HUES64 (cell line): ENCODE data around the gene PARD3.

Source experiments
- H3K27ac ChIP-seq: 2 replicates; pipeline ENCODE4 v1.7.0; 2013; ENCODE audit warnings: low read depth, low read length, inconsistent platforms
- H3K27me3 ChIP-seq: 2 replicates; pipeline ENCODE4 v1.6.1; 2013; ENCODE audit warnings: mild to moderate bottlenecking, low read length; ENCODE audit not compliant: insufficient read depth
- H3K36me3 ChIP-seq: 2 replicates; pipeline ENCODE4 v1.6.1; 2013; ENCODE audit warnings: mild to moderate bottlenecking, low read length; ENCODE audit not compliant: insufficient read depth
- H3K4me1 ChIP-seq: 2 replicates; pipeline ENCODE4 v1.6.1; 2013; ENCODE audit warnings: mild to moderate bottlenecking, low read length, moderate library complexity; ENCODE audit not compliant: insufficient read depth
- H3K4me3 ChIP-seq: 2 replicates; pipeline ENCODE4 v1.5.1; 2013; ENCODE audit warnings: mild to moderate bottlenecking, low read length, moderate library complexity
- H3K9ac ChIP-seq: 2 replicates; pipeline ENCODE4 v1.6.1; 2013; ENCODE audit warnings: mild to moderate bottlenecking, low read depth, low read length
- H3K9me3 ChIP-seq: 2 replicates; pipeline ENCODE4 v1.6.1; 2013; ENCODE audit warnings: low read depth, low read length; ENCODE audit not compliant: insufficient read depth
- WGBS: fragments of 150-250, 120-280 bp; methylation state at CpG from one replicate; pipeline ENCODE4 v1.1.7; 2013; ENCODE audit warnings: missing lambda C conversion rate; 5-methylcytosine and 5-hydroxymethylcytosine counted together

PARD3 gene

DNA sequence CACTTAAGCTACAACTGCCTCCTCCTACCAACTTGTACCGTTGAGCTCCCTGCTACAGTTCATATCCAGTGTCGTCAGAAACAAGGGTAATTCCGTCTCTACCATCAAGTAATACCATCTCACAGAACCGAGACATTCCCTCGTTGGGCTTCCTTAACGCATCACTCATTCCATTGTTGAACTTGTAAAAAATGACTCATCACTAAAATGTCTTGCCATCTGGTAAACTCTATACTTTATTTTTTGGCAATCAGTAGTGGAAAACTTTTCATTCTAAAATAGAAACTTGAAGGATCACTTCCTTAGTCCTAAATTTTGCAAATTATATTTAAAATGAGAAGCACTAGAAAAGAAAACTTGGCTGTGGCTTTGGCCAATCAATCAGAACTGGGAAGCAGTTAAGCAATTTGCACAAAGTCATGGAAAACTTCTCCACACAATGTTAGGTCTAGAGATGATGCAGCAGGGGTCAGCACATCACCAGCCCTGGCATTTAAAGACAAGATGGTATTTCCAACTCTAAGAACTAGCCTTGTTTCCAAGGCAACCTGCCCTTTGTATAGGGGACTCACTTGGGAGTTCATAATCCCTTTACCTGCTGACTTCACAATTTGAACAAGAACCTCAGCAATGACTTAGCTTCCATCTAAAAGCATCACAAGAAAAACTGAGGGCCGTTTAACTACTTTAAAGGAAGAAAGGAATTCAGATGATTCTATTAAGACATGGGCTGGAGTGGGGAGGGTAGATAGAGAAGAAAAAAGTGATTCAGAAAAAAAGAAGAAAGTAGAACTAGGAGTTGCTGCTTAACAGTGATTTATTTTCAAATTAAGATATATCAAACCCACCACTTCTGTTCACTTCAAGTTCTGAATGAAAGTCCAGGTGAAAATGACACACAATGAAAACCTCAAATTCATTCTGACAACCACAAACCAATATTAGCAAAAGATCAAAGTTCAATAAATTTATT, 288.1 kb downstream of the PARD3 start:
- 72% methylated on average over 7 of the region's 7 CpGs for WGBS
- no peaks in the 10 kb centered on the region for H3K27me3 ChIP-seq
- H3K4me3 ChIP-seq, result peak overlapping the region; percentile 12; the same call in 1 of the 2 replicates
- peaks cover 48% of the 10 kb centered on the region for H3K4me1 ChIP-seq
- H3K9me3 ChIP-seq, result no peaks in the 10 kb centered on the region
- no peaks in the 10 kb centered on the region for H3K36me3 ChIP-seq
- peak overlapping the region; percentile 62; the same call in 1 of the 2 replicates for H3K9ac ChIP-seq
- H3K27ac ChIP-seq, result peak overlapping the region; percentile 91

DNA sequence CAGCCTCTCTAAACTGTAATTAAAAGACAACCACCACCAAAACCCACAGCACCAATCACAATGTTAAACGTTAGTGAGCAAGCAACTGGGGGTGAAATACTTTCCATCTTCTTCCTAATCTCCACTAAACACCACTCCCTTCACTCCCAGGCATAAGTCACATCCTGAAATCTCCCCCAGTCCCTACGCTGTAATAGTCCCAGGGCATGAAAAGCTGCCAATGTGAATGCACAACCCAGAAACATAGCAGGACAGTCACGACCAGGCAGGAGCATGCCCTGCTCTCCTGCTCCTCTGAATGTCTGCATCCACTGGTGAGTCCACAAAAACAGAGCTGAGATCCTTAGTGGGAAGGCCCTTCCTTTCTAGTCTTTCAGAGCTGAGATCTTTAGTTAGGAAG, 288.9 kb downstream of the PARD3 start:
- Histone ChIP-seq H3K27me3 (no peaks in the 10 kb centered on the region), H3K27ac (peak overlapping the region; percentile 91), H3K4me3 (no peak overlapping the region), H3K9ac (peak overlapping the region; percentile 12; the same call in 1 of the 2 replicates), H3K36me3 (no peaks in the 10 kb centered on the region), H3K9me3 (no peaks in the 10 kb centered on the region), H3K4me1 (peaks cover 45% of the 10 kb centered on the region)
- WGBS, result 79% methylated on average over 3 of the region's 3 CpGs

DNA sequence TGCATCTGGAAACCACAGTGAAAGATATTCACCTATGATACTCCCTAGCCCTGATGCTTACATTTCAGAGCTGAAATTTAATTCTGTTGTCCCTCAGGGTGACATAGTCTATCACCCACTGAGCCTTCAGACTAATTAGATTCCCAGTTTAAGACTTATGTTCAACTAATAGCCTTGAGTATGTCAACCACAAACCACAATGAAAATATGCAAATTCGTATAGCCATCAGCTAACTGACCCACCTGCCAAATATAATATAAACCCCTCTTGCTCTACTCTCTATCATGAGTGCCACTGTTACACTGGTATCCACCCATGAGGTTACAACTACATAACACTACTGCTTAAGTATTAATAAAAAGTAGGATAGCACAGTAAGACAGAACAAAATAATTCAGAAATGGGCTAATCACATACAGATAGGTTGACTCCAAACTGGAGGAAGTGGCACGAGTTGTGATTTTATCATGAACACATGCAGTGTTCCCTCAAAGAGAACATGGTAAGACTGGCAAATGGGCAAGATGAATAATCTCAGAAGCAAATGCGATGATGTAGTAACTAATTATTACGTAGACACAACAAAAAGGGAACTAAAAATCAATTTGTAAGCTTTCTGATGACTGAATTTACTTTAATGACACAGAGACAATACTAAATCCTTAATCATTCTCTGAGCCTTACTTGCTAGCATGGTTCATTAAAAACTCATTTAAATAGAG, 290.6 kb downstream of the PARD3 start:
- 92% methylated on average over 4 of the region's 4 CpGs for WGBS
- H3K27ac ChIP-seq, result no peak overlapping the region
- H3K9me3 ChIP-seq, result no peaks in the 10 kb centered on the region
- H3K27me3 ChIP-seq, result no peaks in the 10 kb centered on the region
- no peaks in the 10 kb centered on the region for H3K36me3 ChIP-seq
- H3K4me3 ChIP-seq, result no peak overlapping the region
- peaks cover 41% of the 10 kb centered on the region for H3K4me1 ChIP-seq
- H3K9ac ChIP-seq, result no peak overlapping the region

DNA sequence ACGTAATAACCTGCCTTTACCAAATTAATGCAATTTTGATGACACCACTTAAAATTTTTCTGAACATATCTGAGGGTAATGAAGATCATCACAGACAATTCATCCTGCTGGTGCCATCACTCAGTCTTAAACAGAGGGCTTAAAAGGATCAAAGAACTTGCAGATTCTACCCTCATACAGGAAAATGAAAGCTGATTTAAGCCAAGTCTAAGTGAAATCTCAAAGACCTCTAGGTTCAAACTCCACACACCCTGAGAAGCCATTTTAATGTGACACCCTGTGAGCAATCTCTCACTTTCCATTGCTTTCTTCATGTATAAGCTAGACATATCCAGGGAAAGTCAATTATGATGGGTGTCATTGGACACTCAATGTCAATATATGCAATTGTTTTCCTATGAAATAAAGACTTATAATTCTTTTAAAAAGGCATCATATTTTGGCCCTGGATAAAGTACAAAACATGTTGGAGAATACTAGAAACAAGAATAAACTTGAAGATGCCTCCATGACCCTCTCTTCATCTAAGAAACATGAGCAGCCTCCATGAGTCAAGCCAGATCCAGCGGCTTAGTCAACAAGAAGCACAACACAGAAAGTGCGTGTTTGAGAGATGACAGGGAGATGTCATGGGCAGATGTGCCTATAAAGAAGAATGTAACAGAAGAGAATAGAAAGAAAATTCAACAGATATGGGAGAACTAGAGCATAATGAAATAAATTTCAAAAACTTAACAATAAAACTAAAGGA, 291.9 kb downstream of the PARD3 start:
- no peak overlapping the region for H3K27ac ChIP-seq
- WGBS, result 92% methylated on average over 3 of the region's 3 CpGs

DNA sequence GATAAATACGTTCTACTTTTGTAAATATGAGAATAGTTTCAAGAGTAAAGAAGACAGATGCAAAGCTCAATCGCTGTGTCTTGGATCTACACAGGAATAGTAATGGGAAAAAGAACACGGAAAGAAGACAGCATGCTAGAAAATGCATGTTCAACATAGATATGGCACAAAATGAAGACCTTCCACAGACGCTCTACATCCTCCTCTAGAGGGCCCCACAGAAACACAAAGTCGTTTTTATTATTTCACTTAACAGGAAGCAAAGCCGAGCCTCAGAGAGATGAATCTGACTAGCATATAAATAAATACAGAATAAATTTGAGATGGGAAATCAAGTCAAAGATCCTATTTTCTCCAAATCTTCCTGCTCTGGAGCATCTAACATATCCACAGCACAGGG, 292.6 kb downstream of the PARD3 start:
- no peaks in the 10 kb centered on the region for H3K36me3 ChIP-seq
- H3K27me3 ChIP-seq, result no peaks in the 10 kb centered on the region
- WGBS, result 64% methylated on average over 5 of the region's 6 CpGs
- peaks cover 21% of the 10 kb centered on the region for H3K4me1 ChIP-seq
- H3K27ac ChIP-seq, result no peak overlapping the region
- no peaks in the 10 kb centered on the region for H3K9me3 ChIP-seq
- H3K4me3 ChIP-seq, result no peak overlapping the region
- H3K9ac ChIP-seq, result no peak overlapping the region

More for the DNA sequence above, 291.9 kb downstream of the PARD3 start:
- H3K4me3 ChIP-seq, result no peak overlapping the region
- H3K27me3 ChIP-seq, result no peaks in the 10 kb centered on the region
- no peaks in the 10 kb centered on the region for H3K36me3 ChIP-seq
- no peak overlapping the region for H3K9ac ChIP-seq
- peaks cover 28% of the 10 kb centered on the region for H3K4me1 ChIP-seq
- H3K9me3 ChIP-seq, result no peaks in the 10 kb centered on the region

DNA sequence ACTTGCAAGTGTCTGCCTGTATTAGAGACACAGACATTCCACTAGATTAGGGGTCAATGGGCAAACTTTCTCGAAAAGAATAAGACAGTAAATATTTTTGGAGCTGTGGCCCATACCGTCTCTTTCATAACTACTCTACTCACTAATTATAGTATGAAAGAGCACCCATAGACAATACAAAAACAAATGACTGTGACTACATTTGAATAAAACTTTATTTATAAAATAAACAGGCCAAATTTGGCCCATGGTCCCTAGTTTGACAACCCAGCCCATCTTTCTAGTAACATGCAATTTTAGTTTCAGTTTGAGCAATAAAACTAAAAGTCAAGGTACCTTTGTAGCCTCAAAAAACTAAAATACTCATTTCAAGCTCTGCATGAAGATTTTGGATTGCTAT, 294.6 kb downstream of the PARD3 start:
- WGBS, result 90% methylated on average over 2 of the region's 2 CpGs
- Histone ChIP-seq H3K4me1 (peaks cover 7% of the 10 kb centered on the region; the same call in 1 of the 2 replicates), H3K9ac (no peak overlapping the region), H3K9me3 (no peaks in the 10 kb centered on the region), H3K4me3 (no peak overlapping the region), H3K27me3 (no peaks in the 10 kb centered on the region), H3K27ac (no peak overlapping the region), H3K36me3 (no peaks in the 10 kb centered on the region)

DNA sequence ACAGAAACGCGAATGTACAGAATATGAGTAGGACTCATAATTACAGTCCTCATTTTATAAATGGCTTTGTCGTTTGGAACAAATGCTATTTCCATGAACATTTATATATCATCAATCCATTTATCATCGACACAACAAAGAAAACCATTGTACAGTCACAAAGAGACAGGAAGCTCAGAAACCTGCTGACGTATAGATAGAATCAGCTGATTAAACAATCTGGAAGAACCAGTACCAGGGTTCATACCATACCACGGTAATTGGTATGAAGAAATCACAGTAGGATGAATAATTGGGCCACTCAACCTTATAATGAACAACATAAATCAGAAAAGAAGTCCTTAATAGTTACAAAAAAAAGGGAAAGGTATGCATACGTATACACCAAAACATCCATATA, 295.0 kb downstream of the PARD3 start:
- H3K9me3 ChIP-seq, result no peaks in the 10 kb centered on the region
- peaks cover 7% of the 10 kb centered on the region; the same call in 1 of the 2 replicates for H3K4me1 ChIP-seq
- H3K27ac ChIP-seq, result no peak overlapping the region
- H3K27me3 ChIP-seq, result no peaks in the 10 kb centered on the region
- peaks cover 3% of the 10 kb centered on the region for H3K36me3 ChIP-seq
- no peak overlapping the region for H3K9ac ChIP-seq
- H3K4me3 ChIP-seq, result no peak overlapping the region
- 97% methylated on average over 5 of the region's 7 CpGs for WGBS

DNA sequence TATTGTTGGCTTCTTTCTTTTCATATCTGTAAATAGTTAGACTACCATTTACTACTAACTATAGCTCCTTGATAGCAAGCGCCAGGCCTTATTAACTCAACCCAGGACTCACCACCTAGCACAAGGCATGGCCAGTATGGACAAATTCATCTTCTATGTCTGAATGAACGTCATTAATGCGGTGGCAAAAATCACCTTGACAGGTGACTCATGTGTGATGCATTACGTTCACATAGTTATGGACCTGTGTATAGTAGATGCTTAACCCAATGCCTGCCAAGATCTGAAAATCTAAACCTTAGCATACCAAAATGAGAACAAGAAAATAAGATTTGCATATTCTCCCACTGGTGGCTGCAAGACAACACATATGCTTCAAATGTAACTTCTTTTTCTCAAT, 300.8 kb downstream of the PARD3 start:
- H3K9ac ChIP-seq, result no peak overlapping the region
- peaks cover 3% of the 10 kb centered on the region for H3K36me3 ChIP-seq
- H3K4me3 ChIP-seq, result no peak overlapping the region
- H3K27ac ChIP-seq, result no peak overlapping the region
- no peaks in the 10 kb centered on the region for H3K9me3 ChIP-seq
- no peaks in the 10 kb centered on the region for H3K4me1 ChIP-seq
- no peaks in the 10 kb centered on the region for H3K27me3 ChIP-seq
- WGBS, result 98% methylated on average over 4 of the region's 4 CpGs

DNA sequence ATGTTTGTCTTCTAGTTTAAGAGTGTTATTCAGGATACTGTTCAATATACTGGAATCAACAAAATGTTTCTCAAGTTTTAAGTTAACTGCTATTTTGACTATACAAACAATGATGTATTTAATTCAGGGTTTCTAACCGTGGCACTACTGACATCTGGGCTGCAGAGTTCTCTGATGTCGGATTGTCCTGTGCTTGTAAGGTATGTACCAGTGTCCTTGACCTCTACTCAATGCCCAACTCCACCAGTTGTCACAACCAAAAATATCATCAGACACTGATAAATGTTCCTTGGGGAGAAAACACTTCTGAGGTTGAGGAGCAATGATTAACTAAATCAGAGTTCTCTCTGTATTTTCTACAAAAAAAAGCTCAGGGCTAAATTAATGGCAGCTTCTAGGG, 301.5 kb downstream of the PARD3 start:
- Histone ChIP-seq H3K9ac (no peak overlapping the region), H3K36me3 (peaks cover 3% of the 10 kb centered on the region), H3K27ac (no peak overlapping the region), H3K27me3 (no peaks in the 10 kb centered on the region), H3K9me3 (no peaks in the 10 kb centered on the region), H3K4me1 (no peaks in the 10 kb centered on the region), H3K4me3 (no peak overlapping the region)
- WGBS, result 89% methylated on average over 2 of the region's 2 CpGs

DNA sequence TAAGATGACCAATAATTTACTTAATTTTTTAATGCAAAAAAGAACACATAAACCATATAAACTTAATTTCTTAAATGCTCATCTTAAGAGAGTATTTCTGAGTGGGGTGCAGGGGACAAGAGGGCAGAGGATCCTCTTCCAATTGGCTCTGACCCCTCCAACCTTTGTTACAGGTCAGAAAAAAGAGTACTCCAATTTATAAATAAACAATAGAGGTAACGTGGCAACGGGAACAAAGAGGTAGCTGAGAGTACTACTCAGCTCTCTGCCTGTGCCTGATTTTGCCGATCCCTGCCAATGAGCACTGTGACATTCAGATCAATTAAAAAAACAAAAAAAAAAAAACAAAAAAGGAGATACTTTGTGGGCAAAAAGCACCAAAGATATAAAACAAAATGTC, 307.9 kb downstream of the PARD3 start:
- Histone ChIP-seq H3K9ac (no peak overlapping the region), H3K36me3 (no peaks in the 10 kb centered on the region), H3K27me3 (no peaks in the 10 kb centered on the region), H3K4me1 (peaks cover 34% of the 10 kb centered on the region), H3K4me3 (no peak overlapping the region), H3K9me3 (no peaks in the 10 kb centered on the region), H3K27ac (no peak overlapping the region)
- WGBS, result 89% methylated on average over 3 of the region's 3 CpGs

DNA sequence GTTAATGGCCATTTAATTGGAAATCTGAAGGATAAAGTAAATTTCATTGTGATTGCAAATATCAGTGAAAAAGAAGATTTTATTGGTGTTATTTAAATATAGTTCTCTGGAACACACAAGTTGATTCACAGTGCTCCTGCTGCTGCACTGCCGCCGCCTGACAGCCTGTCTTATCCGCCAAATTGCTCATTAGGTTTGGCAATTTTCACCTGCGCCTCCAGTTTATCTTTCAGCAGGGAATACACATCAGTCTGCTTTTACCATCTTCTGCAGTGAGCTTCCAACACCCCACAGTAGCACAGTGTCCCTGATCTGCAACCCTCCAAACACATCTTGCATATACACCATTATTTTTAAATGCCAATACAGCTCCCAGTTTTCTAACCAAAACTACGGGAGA, 308.3 kb downstream of the PARD3 start:
- H3K9ac ChIP-seq, result no peak overlapping the region
- H3K27ac ChIP-seq, result no peak overlapping the region
- peaks cover 34% of the 10 kb centered on the region for H3K4me1 ChIP-seq
- H3K36me3 ChIP-seq, result no peaks in the 10 kb centered on the region
- 90% methylated on average over 5 of the region's 5 CpGs for WGBS
- H3K4me3 ChIP-seq, result no peak overlapping the region
- H3K9me3 ChIP-seq, result no peaks in the 10 kb centered on the region
- no peaks in the 10 kb centered on the region for H3K27me3 ChIP-seq
